ENCODE data around the gene SPECC1. TPM values are rescaled to one million over a fixed set of nuclear protein-coding genes. Genes with fewer than 3 reads are reported as not detected.

Gene SPECC1
- total RNA-seq, 1 donor from 2014 or later: 69.6 TPM

DNA sequence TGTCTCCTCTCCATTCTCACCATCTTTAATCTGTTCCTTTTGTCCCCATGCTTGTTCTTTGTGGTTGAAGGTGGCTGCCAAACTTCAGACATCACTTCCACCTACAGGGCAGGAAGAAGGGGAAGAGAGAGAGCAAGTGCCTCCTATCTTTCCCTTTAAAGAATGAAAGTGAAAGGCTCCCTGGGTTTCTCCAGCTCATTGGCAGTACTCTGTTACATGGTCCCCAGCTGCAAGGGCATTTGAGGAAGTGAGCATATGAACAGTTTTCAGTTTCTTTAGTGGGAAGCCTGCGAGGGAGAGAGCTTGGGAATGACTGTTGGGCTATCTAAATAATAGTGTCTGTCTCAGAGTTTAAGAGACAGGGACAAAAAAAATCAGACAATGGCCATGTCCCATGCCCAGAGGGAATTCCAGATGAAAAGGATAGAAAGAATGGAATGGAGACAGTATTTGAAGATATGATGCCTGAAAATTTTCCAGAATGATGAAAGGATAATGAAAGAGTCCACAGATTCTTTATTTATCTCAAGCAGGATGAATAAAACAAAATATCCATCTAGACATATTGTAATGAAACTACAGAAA lies 298.3 kb downstream of the SPECC1 start:
- no peak for DNase-seq (ENCODE audit: low spot score, unreplicated experiment)
- Mint-ChIP-seq H3K27ac (no peak overlapping the region), H3K9me3 (ENCODE audit: low read depth) (peaks cover 26% of the 10 kb centered on the region), H3K4me3 (ENCODE audit: low read depth) (no peak overlapping the region), H3K36me3 (ENCODE audit: insufficient read depth) (peaks cover 42% of the 10 kb centered on the region), H3K27me3 (no peaks in the 10 kb centered on the region), H3K4me1 (ENCODE audit: low read depth) (no peaks in the 10 kb centered on the region)
- TF ChIP-seq, protein P1, sequence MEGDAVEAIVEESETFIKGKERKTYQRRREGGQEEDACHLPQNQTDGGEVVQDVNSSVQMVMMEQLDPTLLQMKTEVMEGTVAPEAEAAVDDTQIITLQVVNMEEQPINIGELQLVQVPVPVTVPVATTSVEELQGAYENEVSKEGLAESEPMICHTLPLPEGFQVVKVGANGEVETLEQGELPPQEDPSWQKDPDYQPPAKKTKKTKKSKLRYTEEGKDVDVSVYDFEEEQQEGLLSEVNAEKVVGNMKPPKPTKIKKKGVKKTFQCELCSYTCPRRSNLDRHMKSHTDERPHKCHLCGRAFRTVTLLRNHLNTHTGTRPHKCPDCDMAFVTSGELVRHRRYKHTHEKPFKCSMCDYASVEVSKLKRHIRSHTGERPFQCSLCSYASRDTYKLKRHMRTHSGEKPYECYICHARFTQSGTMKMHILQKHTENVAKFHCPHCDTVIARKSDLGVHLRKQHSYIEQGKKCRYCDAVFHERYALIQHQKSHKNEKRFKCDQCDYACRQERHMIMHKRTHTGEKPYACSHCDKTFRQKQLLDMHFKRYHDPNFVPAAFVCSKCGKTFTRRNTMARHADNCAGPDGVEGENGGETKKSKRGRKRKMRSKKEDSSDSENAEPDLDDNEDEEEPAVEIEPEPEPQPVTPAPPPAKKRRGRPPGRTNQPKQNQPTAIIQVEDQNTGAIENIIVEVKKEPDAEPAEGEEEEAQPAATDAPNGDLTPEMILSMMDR (IDR thresholded peaks at IDR 0.05; ENCODE audit: unreplicated experiment): no peak

DNA sequence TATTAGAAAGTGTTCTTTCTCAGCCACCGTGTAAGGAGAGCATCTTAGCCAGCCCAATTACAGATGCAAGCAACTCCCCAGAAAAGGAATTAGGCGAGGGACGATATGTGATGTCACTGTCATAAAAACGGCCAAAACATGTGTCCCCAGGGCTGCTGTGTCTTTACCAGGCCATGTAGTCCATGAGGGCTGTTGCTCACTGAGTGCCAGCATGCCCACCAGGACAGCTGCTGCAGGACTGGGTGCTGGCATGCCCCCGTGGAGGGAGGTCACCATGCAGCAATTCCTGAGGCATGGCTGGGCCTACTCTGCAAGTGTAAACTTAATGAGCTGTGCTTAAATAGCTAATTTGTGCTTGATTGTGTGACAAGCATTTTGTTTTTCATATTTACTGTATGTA lies 301.3 kb downstream of the SPECC1 start:
- H3K4me1 Mint-ChIP-seq (ENCODE audit: low read depth): no peaks in the 10 kb centered on the region
- H3K4me3 Mint-ChIP-seq (ENCODE audit: low read depth): no peak overlapping the region
- H3K27ac Mint-ChIP-seq: no peak overlapping the region
- H3K9me3 Mint-ChIP-seq (ENCODE audit: low read depth): peaks cover 20% of the 10 kb centered on the region
- H3K27me3 Mint-ChIP-seq: no peaks in the 10 kb centered on the region
- TF ChIP-seq, protein P1 (IDR thresholded peaks at IDR 0.05; ENCODE audit: unreplicated experiment): no peak
- H3K36me3 Mint-ChIP-seq (ENCODE audit: insufficient read depth): peaks cover 35% of the 10 kb centered on the region
- no peak for DNase-seq (ENCODE audit: low spot score, unreplicated experiment)

DNA sequence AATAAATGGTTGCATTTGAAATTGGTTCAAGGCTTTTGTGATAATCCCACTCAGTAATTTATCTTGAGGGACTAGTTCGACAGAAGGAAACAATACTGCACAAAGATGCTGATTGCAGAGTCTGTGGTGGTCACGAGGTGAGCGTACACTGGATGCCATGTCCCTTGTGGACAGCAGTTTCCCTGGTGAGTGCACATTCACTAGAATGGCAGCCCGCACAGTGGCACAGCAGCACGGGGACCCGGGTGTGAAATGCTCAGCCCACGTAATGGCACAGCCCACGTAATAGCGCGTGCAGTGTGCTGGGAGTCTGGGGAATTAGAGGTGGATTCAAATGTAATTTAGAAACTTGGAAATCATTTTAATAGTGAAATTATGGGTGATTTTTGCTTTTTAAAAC lies 304.1 kb downstream of the SPECC1 start:
- peaks cover 17% of the 10 kb centered on the region for H3K36me3 Mint-ChIP-seq (ENCODE audit: insufficient read depth)
- no peaks in the 10 kb centered on the region for H3K27me3 Mint-ChIP-seq
- no peak for DNase-seq (ENCODE audit: low spot score, unreplicated experiment)
- H3K27ac Mint-ChIP-seq: no peak overlapping the region
- no peak overlapping the region for H3K4me3 Mint-ChIP-seq (ENCODE audit: low read depth)
- peaks cover 4% of the 10 kb centered on the region for H3K9me3 Mint-ChIP-seq (ENCODE audit: low read depth)
- TF ChIP-seq, protein P1 (IDR thresholded peaks at IDR 0.05; ENCODE audit: unreplicated experiment): no peak
- H3K4me1 Mint-ChIP-seq (ENCODE audit: low read depth): no peaks in the 10 kb centered on the region

DNA sequence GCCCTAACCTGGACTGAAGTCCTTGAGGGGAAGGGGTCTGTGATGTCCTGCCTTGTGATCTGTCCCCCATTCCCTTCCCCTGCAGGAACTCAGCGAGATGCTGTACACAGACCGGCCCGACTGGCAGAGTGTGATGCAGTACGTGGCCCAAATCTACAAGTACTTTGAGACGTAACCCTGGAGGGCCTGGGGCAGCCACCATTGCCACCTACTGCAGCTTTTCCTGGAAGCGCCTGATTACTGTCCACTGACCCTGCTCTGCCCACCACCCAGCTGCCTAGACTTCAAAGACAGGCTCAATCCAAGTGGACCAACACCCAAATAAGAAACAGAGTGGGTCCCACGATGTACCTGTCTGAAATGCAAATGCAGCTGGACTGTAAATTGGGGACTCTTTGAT lies 304.7 kb downstream of the SPECC1 start:
- no peaks in the 10 kb centered on the region for H3K27me3 Mint-ChIP-seq
- peaks cover 13% of the 10 kb centered on the region for H3K36me3 Mint-ChIP-seq (ENCODE audit: insufficient read depth)
- no peak overlapping the region for H3K27ac Mint-ChIP-seq
- TF ChIP-seq, protein P1 (IDR thresholded peaks at IDR 0.05; ENCODE audit: unreplicated experiment): no peak
- no peaks in the 10 kb centered on the region for H3K9me3 Mint-ChIP-seq (ENCODE audit: low read depth)
- no peak for DNase-seq (ENCODE audit: low spot score, unreplicated experiment)
- H3K4me3 Mint-ChIP-seq (ENCODE audit: low read depth): no peak overlapping the region
- no peaks in the 10 kb centered on the region for H3K4me1 Mint-ChIP-seq (ENCODE audit: low read depth)

DNA sequence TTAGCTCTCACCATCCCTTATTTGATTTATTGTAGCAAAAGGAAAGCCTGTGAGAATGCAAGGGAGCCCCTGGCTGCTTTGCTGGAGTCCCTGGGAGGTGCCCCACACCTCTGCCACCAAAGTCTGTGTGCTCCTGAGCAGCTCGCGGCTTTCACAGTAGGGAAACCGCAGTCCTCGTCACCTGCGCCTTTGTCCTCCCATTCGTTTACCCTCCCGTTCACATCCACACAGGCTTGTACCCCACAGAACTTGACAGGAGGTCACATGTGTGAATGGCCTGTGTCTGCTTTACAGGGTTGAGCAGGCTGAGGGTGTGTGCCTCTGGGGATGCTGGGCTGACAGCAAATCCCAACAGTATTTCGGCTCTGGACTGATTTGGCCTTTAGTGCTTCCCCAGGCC lies 305.7 kb downstream of the SPECC1 start:
- no peak overlapping the region for H3K4me3 Mint-ChIP-seq (ENCODE audit: low read depth)
- H3K36me3 Mint-ChIP-seq (ENCODE audit: insufficient read depth): peaks cover 8% of the 10 kb centered on the region
- H3K4me1 Mint-ChIP-seq (ENCODE audit: low read depth): no peaks in the 10 kb centered on the region
- TF ChIP-seq, protein P1 (IDR thresholded peaks at IDR 0.05; ENCODE audit: unreplicated experiment): no peak
- H3K9me3 Mint-ChIP-seq (ENCODE audit: low read depth): no peaks in the 10 kb centered on the region
- no peak overlapping the region for H3K27ac Mint-ChIP-seq
- DNase-seq (ENCODE audit: low spot score, unreplicated experiment): no peak
- peaks cover 2% of the 10 kb centered on the region for H3K27me3 Mint-ChIP-seq
